Measurements from ENCODE around the gene FRMD5. TPM values are rescaled to one million over a fixed set of nuclear protein-coding genes. Genes with fewer than 3 reads are reported as not detected.

FRMD5 gene
- total RNA-seq, 2 donors from 2014 or later = 3.6 to 7.0 TPM

- Histone ChIP-seq H3K36me3 (ENCODE audit: control insufficient read depth, insufficient read depth, low read length) (no peaks in the 10 kb centered on the region), H3K9ac (ENCODE audit: extremely low read depth, low read length, poor library complexity, severe bottlenecking) (no peak overlapping the region), H3K4me1 (ENCODE audit: control insufficient read depth, insufficient read depth, low read length) (no peaks in the 10 kb centered on the region), H3K27me3 (ENCODE audit: control insufficient read depth, insufficient read depth, low read length, poor library complexity, severe bottlenecking) (peaks cover 20% of the 10 kb centered on the region), H3K9me3 (ENCODE audit: control insufficient read depth, low read length) (no peaks in the 10 kb centered on the region), H3K27ac (ENCODE audit: low read depth, low read length) (no peak overlapping the region), H3K4me3 (ENCODE audit: low read length) (no peak overlapping the region)
- Mint-ChIP-seq H3K9me3 (no peaks in the 10 kb centered on the region), H3K27me3 (ENCODE audit: insufficient read depth) (peaks cover 15% of the 10 kb centered on the region), H3K4me3 (no peak overlapping the region), H3K36me3 (ENCODE audit: low read depth) (no peaks in the 10 kb centered on the region), H3K4me1 (peaks cover 2% of the 10 kb centered on the region), H3K27ac (no peak overlapping the region)
- 87 to 100% methylated on average over 3 to 4 of the region's 4 CpGs for WGBS, 2 experiments (ENCODE audit: insufficient coverage in 1 of 2, insufficient read length in 1 of 2)
- no peak for TF ChIP-seq CTCF (conservative IDR thresholded peaks at IDR 0.05)
- no peak for DNase-seq
Observed at GRCh38 chr15:44188795-44189194, 6.3 kb downstream of the FRMD5 start.

DNA sequence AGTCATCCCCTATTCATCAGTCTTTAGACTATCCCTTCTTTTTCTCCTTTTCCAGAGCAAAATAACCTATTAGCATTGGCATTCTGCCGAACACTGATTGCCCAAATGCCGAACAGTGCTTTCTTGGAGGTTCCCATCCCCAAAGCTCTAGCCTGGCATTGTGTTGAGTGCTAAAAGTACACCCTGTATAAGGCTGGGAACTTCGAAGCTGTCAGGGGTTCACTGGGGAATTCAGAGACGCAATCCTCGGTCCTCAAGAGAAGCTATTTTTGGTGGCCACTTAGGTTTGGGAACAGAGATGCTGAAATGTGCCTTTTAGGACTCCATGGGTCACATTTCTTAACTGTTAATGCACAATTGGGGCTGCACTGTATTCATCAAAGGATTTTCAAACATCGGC is 8.4 kb downstream of the FRMD5 start:
- H3K27ac Mint-ChIP-seq = no peak overlapping the region
- 93 to 95% methylated on average over 6 of the region's 6 CpGs for WGBS, 2 experiments (ENCODE audit: insufficient coverage in 1 of 2, insufficient read length in 1 of 2)
- H3K27me3 Mint-ChIP-seq (ENCODE audit: insufficient read depth) = peaks cover 3% of the 10 kb centered on the region

GRCh38 chr15:44183363-44183762 is 11.7 kb downstream of the FRMD5 start:
- Histone ChIP-seq H3K4me1 (ENCODE audit: control insufficient read depth, insufficient read depth, low read length) (no peaks in the 10 kb centered on the region), H3K9me3 (ENCODE audit: control insufficient read depth, low read length) (no peaks in the 10 kb centered on the region), H3K36me3 (ENCODE audit: control insufficient read depth, insufficient read depth, low read length) (no peaks in the 10 kb centered on the region), H3K27ac (ENCODE audit: low read depth, low read length) (no peak overlapping the region), H3K9ac (ENCODE audit: extremely low read depth, low read length, poor library complexity, severe bottlenecking) (no peak overlapping the region), H3K4me3 (ENCODE audit: low read length) (no peak overlapping the region), H3K27me3 (ENCODE audit: control insufficient read depth, insufficient read depth, low read length, poor library complexity, severe bottlenecking) (no peaks in the 10 kb centered on the region)
- Mint-ChIP-seq H3K27ac (no peak overlapping the region), H3K4me1 (no peaks in the 10 kb centered on the region), H3K27me3 (ENCODE audit: insufficient read depth) (no peaks in the 10 kb centered on the region), H3K9me3 (no peaks in the 10 kb centered on the region), H3K4me3 (no peak overlapping the region), H3K36me3 (ENCODE audit: low read depth) (no peaks in the 10 kb centered on the region)
- no peak for DNase-seq
- 99 to 100% methylated on average over 3 to 4 of the region's 4 CpGs for WGBS, 2 experiments (ENCODE audit: insufficient coverage in 1 of 2, insufficient read length in 1 of 2)
- no peak for TF ChIP-seq CTCF (conservative IDR thresholded peaks at IDR 0.05)

More for the DNA sequence above, 8.4 kb downstream of the FRMD5 start:
- Histone ChIP-seq H3K27me3 (ENCODE audit: control insufficient read depth, insufficient read depth, low read length, poor library complexity, severe bottlenecking) (no peaks in the 10 kb centered on the region), H3K9me3 (ENCODE audit: control insufficient read depth, low read length) (no peaks in the 10 kb centered on the region), H3K4me3 (ENCODE audit: low read length) (no peak overlapping the region), H3K9ac (ENCODE audit: extremely low read depth, low read length, poor library complexity, severe bottlenecking) (no peak overlapping the region), H3K36me3 (ENCODE audit: control insufficient read depth, insufficient read depth, low read length) (no peaks in the 10 kb centered on the region), H3K27ac (ENCODE audit: low read depth, low read length) (no peak overlapping the region), H3K4me1 (ENCODE audit: control insufficient read depth, insufficient read depth, low read length) (no peaks in the 10 kb centered on the region)
- H3K4me1 Mint-ChIP-seq = no peaks in the 10 kb centered on the region
- no peaks in the 10 kb centered on the region for H3K36me3 Mint-ChIP-seq (ENCODE audit: low read depth)
- no peak for TF ChIP-seq CTCF (conservative IDR thresholded peaks at IDR 0.05)
- no peaks in the 10 kb centered on the region for H3K9me3 Mint-ChIP-seq
- H3K4me3 Mint-ChIP-seq = no peak overlapping the region
- no peak for DNase-seq

All from endodermal cell (in vitro differentiated cells).